Kidney epithelial cell (primary cell): ENCODE results near the gene ERC2. TPM values are rescaled to one million over a fixed set of nuclear protein-coding genes. Genes with fewer than 3 reads are reported as not detected.

Experiments
- DNase-seq: peaks from one replicate; pipeline ENCODE4 v3.0.0-alpha.2; 2010; ENCODE audit warnings: low read depth
- H3K27me3 ChIP-seq: 2 replicates; pipeline ENCODE4 v1.6.0; 2011; ENCODE audit warnings: low read length; ENCODE audit not compliant: control insufficient read depth, insufficient read depth
- H3K36me3 ChIP-seq: 2 replicates; pipeline ENCODE4 v1.5.1; 2011; ENCODE audit warnings: low read length; ENCODE audit not compliant: control insufficient read depth, insufficient read depth
- H3K4me3 ChIP-seq: 2 replicates; pipeline ENCODE4 v1.5.1; 2011; ENCODE audit warnings: low read depth, mild to moderate bottlenecking, control low read depth, low read length
- CTCF ChIP-seq: IDR thresholded peaks from 2 replicates; pipeline ENCODE4 v1.5.1; 2011; ENCODE audit warnings: mild to moderate bottlenecking, moderate library complexity, low read length, control low read depth, inconsistent platforms; ENCODE audit not compliant: insufficient read depth, poor library complexity, severe bottlenecking
- total RNA-seq: library from RNA; depleted of rRNA; stranded (reverse); fragments of >200 nt; gene quantifications from 2 replicates; pipeline ENCODE4 v1.2.3, GENCODE V29; 2015

The ERC2 gene
- total RNA-seq, 1 donor from 2014 or later: 17.0 TPM

GRCh38 chr3:56003129-56003528 lies 465.1 kb downstream of the ERC2 start:
- Histone ChIP-seq H3K4me3 (no peak overlapping the region), H3K36me3 (no peaks in the 10 kb centered on the region), H3K27me3 (no peaks in the 10 kb centered on the region)
- no peak for DNase-seq
- no peak for TF ChIP-seq CTCF

DNA sequence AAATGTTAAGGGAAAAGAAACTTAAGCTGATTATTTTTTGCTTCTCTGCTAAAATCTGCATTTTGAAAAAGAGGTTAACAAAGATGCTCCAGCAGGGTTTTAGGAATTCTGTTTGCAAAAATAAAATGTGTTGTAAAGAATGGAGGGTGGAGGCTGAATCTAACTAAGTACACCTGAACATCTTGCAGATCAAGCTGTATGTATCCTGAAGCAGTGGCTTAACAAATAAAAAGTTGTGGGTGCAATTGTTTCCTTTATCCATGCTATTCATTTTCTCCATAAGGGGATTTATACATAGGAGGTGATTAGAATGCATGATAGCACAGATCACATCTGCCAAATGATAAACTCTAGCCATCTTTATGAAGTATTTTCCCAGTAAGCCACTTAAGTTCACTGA lies 466.3 kb downstream of the ERC2 start:
- no peak for TF ChIP-seq CTCF
- Histone ChIP-seq H3K27me3 (no peaks in the 10 kb centered on the region), H3K4me3 (no peak overlapping the region), H3K36me3 (no peaks in the 10 kb centered on the region)
- DNase-seq: no peak

DNA sequence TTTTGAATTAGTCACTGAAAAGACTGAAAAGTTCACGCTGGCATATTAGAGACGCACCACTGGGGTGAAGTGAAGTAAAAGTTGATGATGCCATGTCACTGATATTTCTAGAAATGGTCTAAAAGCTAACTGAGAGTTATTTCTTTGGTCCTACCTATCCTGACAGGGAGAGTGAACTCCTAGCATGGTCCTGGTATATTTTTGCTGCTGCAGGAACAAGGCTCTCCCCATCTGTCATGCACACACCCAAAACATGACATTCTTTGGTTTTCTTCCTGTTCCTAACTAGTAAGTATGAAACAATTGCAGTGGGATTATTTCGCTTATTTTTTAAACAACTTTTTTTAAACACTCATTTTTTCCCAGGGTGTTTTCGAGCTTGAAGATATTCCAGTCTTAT lies 466.7 kb downstream of the ERC2 start:
- no peaks in the 10 kb centered on the region for H3K36me3 ChIP-seq
- TF ChIP-seq CTCF: no peak
- H3K27me3 ChIP-seq: no peaks in the 10 kb centered on the region
- no peak overlapping the region for H3K4me3 ChIP-seq
- no peak for DNase-seq

- TF ChIP-seq CTCF: no peak
These were observed 478.9 kb downstream of the ERC2 start for GRCh38 chr3:55989366-55989765.

DNA sequence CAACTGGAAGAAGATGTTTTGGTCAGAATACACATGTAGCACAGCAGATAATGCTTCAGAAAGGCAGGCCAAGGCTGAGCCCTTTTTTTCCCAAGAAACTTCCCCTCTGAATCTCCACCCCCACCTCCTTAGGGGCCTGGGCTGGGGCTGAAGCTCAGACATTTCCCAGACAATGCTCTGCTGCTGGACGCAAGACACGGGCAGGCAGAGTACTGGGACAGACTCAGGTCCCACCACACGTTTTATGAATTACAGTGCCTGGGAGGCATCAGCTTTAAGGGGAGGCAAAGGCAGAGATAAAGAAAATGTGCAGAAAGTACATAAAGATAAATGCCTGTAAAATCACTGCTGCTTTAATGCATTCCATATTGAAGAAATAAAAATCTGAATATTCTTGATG lies 479.4 kb downstream of the ERC2 start:
- no peaks in the 10 kb centered on the region for H3K36me3 ChIP-seq
- no peak overlapping the region for H3K4me3 ChIP-seq
- no peaks in the 10 kb centered on the region for H3K27me3 ChIP-seq
- DNase-seq: no peak
- TF ChIP-seq CTCF: no peak

More at GRCh38 chr3:55989366-55989765, 478.9 kb downstream of the ERC2 start:
- no peaks in the 10 kb centered on the region for H3K27me3 ChIP-seq
- H3K36me3 ChIP-seq: no peaks in the 10 kb centered on the region
- DNase-seq: no peak
- no peak overlapping the region for H3K4me3 ChIP-seq

DNA sequence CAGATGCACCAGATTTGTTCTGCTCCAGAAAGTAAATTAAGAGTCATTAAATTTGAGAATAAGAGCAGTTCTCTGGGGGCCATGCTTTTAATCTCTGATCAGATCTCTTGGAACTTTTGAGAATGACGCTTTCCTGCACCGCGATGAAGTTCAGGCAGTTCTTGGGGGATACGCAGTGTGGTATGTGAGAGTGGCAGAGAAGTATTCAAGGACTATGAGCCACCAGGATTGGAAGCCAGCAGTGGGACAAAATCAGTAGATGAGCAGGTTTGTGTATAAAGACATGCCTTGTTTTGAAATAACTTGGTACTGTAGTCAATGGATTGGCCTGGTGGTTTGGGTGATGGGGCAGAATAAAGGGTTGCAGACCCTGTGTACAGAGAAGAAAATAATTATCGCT lies 483.6 kb downstream of the ERC2 start:
- Histone ChIP-seq H3K27me3 (no peaks in the 10 kb centered on the region), H3K4me3 (no peak overlapping the region), H3K36me3 (no peaks in the 10 kb centered on the region)
- no peak for DNase-seq
- TF ChIP-seq CTCF: no peak
